Keratinocyte (primary cell): Measurements from ENCODE around the gene MTHFD2L.

Experiments
- EZH2 ChIP-seq: IDR thresholded peaks from one replicate; pipeline ENCODE4 v1.6.1; 2012; ENCODE audit warnings: inconsistent platforms, mild to moderate bottlenecking, low read length, moderate library complexity
- TF ChIP-seq, protein P1 (sequence below), 3 experiments: IDR thresholded peaks in 1 of 3; conservative IDR thresholded peaks in 1 of 3; optimal IDR thresholded peaks in 1 of 3; 2 replicates in 2 of 3; 3 replicates in 1 of 3; pipeline versions ENCODE3 to v1.5.1; 2011; ENCODE audit warnings: low read length in 3 of 3, mild to moderate bottlenecking in 3 of 3, moderate library complexity in 2 of 3, control low read depth in 1 of 3, inconsistent platforms in 1 of 3; ENCODE audit not compliant: insufficient read depth in 2 of 3; ENCODE audit errors: extremely low read depth in 1 of 3

DNA sequence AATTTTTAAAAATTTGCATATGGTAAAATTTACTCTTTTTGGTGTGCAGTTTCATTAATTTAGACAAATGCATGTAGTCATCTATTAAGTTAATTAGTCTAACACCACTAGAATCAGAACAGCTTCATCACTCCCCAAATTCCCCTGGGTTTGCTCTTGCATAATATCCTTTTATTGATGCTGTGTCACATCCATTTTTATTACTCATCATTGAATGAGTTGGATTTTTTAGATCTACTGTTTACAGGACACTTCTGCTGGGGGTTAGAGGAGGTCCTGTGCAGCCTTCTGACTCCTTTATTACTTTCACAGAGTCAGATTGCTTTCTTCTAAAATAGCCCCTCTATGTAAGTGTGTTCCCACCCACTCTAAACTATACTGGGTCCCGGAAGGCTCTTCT lies 65.9 kb downstream of the MTHFD2L start:
- TF ChIP-seq, protein P1, sequence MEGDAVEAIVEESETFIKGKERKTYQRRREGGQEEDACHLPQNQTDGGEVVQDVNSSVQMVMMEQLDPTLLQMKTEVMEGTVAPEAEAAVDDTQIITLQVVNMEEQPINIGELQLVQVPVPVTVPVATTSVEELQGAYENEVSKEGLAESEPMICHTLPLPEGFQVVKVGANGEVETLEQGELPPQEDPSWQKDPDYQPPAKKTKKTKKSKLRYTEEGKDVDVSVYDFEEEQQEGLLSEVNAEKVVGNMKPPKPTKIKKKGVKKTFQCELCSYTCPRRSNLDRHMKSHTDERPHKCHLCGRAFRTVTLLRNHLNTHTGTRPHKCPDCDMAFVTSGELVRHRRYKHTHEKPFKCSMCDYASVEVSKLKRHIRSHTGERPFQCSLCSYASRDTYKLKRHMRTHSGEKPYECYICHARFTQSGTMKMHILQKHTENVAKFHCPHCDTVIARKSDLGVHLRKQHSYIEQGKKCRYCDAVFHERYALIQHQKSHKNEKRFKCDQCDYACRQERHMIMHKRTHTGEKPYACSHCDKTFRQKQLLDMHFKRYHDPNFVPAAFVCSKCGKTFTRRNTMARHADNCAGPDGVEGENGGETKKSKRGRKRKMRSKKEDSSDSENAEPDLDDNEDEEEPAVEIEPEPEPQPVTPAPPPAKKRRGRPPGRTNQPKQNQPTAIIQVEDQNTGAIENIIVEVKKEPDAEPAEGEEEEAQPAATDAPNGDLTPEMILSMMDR (optimal IDR thresholded peaks at IDR 0.05 in 1 of 3, IDR thresholded peaks at IDR 0.05 in 1 of 3, conservative IDR thresholded peaks at IDR 0.05 in 1 of 3; ENCODE audit: extremely low read depth in 1 of 3, insufficient read depth in 2 of 3, low read length in 3 of 3): no peak
- no peak for TF ChIP-seq EZH2
